Stimulated activated CD8-positive, alpha-beta memory T cell treated with anti-CD3 and anti-CD28 coated beads, Interleukin-4, amount 100 ng/mL, for 1 hour (primary cell): ENCODE results near the gene SLC13A4.
A peak's percentile ranks its signal among the peaks of the same experiment; 100 is the strongest.
"Not testable (repeated sequence)": the region's sequence is repeated elsewhere in the genome, so short reads cannot be mapped to it uniquely, and the experiment has no call there.

Experiments
- DNase-seq, 2 donors: peaks; one replicate each; pipeline ENCODE4 v3.0.0-alpha.2; 2020; ENCODE audit warnings: low read depth in 2 of 2, low spot score in 1 of 2

Gene SLC13A4

DNA sequence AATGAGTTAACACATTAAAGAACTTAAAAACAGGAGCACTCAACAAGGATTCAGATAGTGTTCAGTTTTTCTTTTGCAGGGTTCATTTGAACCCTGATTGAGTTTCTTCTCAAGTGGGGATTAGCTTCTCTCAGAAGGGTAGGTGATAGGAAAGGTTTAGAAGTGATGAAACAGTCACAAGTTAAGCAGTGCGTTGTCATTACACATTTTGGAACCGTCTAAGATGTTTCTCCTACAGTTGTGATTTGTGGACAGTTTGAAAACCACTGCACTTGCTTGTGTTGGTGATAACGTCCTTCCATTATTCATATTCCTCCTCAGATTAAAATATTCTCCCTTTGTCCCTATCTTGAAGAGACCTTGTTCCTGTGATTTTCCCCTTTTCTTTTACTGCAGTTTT lies 62.9 kb downstream of the SLC13A4 start:
- no peak for DNase-seq

- DNase-seq = no peak
Measured at GRCh38 chr7:135664046-135664589, 63.9 kb downstream of the SLC13A4 start.

- DNase-seq = peak; percentile 96 to 97
Measured at GRCh38 chr7:135662373-135663114, 65.4 kb downstream of the SLC13A4 start, which contains the start of gene STMP1. STMP1 (plus strand) TSS chr7:135662514.

DNA sequence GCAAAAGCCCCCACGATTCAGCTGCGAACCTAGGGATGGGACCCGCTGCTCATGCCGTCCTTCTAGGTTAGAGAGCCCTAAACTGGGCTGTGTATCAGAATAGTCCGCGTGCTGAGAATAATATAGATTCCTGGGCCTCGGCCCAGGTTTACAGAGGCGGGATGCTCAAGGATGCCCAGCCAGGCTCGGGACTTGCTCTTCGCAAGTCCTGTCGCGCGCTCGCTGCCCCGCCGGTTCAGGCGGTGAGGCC lies 65.9 kb downstream of the SLC13A4 start:
- DNase-seq = no peak

- no peak for DNase-seq
Measured at GRCh38 chr7:135661311-135662122, 66.5 kb downstream of the SLC13A4 start.

- DNase-seq = no peak
Measured at GRCh38 chr7:135659159-135659846, 68.7 kb downstream of the SLC13A4 start.

- DNase-seq = no peak
Measured at GRCh38 chr7:135658564-135658963, 69.4 kb downstream of the SLC13A4 start.

- no peak for DNase-seq
Measured at GRCh38 chr7:135653340-135654080, 74.5 kb downstream of the SLC13A4 start.

GRCh38 chr7:135650831-135651573 lies 77.0 kb downstream of the SLC13A4 start:
- no peak for DNase-seq

- no peak for DNase-seq
Measured at GRCh38 chr7:135648235-135648634, 79.8 kb downstream of the SLC13A4 start.

DNA sequence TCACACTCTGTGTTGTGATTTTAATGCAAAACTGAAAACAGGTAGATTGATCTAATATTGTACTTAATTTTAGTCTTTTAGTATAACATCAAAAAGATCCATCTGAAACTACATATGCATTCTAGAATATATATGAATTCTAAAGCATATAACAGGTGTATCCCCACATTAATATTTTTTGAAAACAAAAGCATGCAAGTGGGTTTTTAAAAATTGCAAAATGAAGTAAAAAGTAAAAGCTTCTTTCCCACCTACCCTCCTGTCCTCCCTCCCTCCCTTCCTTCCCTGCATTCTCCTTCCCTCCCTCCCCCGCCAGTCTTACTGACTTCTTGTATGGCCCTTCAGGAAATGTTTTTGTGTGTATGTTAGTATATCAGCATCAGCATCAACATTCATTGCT lies 80.2 kb downstream of the SLC13A4 start:
- no peak for DNase-seq

DNA sequence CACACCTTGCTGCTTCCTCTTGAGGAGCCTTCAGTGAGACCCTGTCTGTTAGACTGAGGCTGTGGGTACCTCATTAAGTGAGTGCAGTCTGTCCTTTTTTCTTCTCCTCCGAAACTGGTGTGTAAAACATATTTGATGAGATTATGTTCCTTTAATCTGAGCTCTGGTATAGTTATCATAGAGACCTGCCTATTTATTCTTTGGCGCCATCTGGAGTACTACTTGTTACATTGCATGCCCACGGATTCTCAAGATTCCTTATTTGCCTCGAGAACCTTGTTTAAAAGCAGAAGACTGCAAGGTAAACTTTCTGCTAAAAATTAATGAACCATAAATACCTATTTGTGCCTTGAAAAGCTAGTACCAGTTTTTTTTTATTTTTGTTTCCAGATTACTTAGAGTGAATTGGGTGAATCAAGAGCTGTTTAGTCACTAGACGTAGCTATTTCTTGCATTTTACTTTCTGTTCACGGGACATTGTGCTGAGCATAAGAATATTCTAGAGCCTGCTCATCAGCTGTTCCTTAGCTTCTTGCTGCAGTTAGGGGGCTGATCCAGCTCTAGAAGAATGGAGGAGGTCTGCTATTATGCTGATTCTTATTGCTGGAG lies 82.6 kb downstream of the SLC13A4 start:
- DNase-seq = no peak

DNA sequence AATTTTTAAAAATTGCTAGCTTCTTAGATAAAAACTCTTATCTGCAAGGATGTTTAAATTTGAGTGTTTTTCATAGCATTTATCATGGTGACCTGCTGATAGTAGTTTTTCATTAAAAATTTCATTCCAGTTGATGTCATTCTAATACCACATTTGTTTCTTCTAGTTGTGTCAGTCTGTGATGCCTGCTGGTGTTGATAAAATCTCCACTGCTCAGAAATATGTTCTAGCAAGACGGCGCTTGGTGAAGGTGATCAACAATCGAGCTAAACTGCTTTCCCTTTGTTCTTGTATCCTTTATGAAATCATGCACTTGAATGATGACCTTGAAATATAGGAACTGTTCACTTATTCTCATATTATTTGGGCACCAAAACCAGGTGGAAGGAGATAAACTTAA lies 83.3 kb downstream of the SLC13A4 start:
- DNase-seq = no peak

DNA sequence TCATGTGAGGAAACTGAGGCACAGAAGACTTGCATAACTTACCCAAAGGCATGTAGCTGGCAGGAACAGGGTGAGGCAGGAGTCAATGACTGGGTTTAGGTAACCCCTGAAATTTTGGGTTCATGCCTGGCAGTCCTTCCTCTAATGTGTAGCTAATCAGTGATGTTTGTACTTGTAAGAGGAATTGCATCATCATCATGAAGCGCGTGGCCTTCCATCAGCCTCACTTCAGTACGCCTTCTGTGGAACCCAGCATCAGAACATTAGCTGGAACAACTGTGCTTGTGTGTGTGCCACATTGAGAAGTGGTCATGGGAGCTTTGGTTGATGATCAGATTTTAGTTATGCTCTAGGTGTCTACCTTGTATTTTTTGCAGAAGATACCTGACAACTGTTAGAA lies 83.8 kb downstream of the SLC13A4 start:
- DNase-seq = no peak

- not testable (repeated sequence) for DNase-seq
Measured at GRCh38 chr7:135639690-135640089, 88.3 kb downstream of the SLC13A4 start.

DNA sequence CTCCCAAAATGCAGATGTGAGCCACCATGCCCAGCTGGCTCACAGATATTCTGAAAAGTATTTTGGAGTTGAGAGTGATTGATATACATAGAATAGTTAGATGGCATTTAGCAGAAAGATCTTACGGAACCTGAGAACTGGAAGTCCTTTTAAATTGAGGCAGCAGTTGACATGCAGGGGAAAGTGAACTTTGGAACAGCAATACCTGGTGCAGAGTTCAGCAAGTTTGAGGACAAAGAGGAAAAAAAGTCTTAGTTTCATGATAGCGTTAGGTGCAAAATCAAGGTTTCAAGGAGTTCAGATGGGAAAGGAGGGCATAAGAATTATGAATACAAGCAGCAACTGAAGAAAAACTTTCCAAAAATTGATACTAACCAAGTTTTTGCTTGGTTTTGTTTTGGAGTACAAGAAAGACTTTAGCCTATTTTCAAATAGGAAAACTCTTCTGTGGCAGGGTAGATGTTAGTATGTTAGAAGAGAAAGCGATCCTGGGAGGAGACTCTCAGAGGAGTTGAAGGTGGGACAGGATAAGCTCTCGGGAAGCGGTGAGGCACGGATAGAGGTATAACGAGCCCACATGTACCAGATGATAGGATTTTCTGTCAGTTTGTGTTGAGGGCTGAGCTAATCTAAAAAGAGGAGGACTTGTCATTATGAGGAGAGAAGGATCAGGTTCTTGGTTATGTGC lies 93.7 kb downstream of the SLC13A4 start:
- DNase-seq = no peak
